Measurements from ENCODE around the gene MID1.

The MID1 gene, protein sequence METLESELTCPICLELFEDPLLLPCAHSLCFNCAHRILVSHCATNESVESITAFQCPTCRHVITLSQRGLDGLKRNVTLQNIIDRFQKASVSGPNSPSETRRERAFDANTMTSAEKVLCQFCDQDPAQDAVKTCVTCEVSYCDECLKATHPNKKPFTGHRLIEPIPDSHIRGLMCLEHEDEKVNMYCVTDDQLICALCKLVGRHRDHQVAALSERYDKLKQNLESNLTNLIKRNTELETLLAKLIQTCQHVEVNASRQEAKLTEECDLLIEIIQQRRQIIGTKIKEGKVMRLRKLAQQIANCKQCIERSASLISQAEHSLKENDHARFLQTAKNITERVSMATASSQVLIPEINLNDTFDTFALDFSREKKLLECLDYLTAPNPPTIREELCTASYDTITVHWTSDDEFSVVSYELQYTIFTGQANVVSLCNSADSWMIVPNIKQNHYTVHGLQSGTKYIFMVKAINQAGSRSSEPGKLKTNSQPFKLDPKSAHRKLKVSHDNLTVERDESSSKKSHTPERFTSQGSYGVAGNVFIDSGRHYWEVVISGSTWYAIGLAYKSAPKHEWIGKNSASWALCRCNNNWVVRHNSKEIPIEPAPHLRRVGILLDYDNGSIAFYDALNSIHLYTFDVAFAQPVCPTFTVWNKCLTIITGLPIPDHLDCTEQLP

GRCh38 chrX:10620121-10620699, at the start of gene MID1:
Gene MID1, minus strand, starts transcription at chrX:10620585. Its CDS starts 53,038 bp downstream, at chrX:10567547.
- no peak for DNase-seq (ENCODE audit: low spot score)

DNA sequence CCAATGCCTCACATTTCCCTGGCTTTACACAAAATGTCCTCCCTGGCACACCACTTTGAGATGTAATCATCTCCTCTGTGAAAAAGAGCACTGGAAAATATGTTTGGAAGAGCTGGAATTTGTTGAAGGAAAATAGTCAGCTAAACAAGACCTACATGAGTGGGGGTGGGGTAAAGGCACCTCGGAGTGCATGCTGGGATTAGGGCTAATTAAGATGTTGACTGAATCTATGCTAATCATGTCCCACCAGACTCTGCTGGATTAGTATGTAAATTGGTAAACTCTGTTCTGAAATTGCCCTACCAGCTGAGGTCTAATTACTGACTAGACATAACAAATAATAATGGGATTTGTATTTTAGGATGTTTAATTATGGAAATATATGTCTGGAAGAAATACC, 46.8 kb upstream of the MID1 start:
- DNase-seq (ENCODE audit: low spot score) = no peak

DNA sequence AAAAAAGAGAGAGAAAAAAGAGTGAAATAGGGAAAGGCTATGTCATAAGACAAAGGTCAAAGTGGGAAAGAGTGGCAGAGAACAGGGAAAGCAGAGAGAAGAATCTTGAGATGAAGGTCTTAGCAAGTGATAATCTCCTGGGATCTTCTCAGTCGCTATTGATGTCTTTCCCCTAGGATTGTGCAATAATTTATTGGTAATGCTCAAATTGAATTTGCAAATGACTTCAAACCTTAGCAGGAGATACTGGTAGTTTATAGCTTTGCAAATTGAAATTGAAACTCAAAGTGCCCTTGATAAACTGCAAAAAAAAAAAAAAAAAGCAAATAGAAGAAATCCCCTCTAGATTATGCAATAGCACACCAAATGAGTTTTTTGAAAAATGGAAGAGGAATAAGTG, 45.7 kb upstream of the MID1 start:
- DNase-seq (ENCODE audit: low spot score) = no peak

GRCh38 chrX:10665681-10666080, 45.3 kb upstream of the MID1 start:
- no peak for DNase-seq (ENCODE audit: low spot score)

DNA sequence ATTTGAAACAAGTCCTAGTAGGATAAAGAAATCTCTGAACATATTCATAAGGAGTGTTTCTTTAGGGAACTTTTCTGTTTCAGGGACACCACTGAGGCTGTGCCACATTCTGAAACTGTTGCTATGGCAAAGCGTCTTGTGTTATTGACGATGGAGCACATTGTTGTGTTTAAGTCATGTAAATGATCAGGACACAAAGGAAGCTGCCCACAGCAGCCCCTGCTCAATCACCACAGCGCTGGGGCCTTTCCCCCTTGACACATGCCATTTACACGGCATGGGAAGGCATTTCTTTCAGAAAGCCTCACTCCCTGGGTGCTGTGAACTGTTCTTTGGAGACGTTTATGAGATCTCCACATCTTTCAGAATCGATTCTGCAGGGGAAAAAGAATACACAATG, 39.8 kb upstream of the MID1 start:
- DNase-seq (ENCODE audit: low spot score) = no peak

- DNase-seq (ENCODE audit: low spot score) = no peak
Observed at GRCh38 chrX:10656214-10656613, 35.8 kb upstream of the MID1 start.

DNA sequence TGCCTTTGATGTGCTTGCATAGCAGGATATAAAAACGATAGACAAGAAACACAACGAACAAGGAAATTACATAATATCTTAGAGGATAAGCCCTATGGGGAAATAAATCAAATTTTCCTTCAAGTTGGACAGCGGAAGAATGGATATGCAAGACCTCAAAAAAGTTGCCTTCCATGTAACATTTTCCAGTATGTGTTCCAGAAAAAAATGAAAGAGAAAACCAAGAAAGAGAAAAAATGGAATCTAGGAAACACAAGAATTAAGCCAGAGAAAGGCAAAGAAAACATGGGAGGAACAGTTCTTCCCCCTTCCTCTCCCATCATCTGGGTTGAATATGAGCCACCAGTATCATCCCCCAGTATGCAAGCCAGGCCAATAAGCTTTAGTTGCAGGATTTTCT, 34.6 kb upstream of the MID1 start:
- no peak for DNase-seq (ENCODE audit: low spot score)

DNA sequence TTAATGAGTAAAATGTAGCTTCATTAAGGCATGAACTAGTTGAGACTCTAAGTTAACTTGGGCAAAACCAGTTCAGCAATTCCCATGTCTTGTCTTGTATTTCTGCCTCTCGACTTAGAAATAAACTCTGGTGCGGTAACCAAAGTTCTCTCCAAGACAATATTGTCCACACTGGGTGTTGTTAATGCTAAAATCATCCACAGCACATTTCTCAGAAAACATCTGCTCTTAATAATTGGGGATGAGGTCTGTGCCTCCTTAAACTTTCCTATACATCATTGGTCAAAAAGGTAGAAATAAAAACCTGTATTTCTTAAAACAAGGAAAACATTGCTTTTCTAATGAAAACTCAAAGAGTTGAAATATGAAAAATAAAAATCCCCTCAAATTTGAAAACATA, 32.9 kb upstream of the MID1 start:
- DNase-seq (ENCODE audit: low spot score) = no peak

GRCh38 chrX:10649265-10649664, 28.9 kb upstream of the MID1 start:
- DNase-seq (ENCODE audit: low spot score) = no peak

DNA sequence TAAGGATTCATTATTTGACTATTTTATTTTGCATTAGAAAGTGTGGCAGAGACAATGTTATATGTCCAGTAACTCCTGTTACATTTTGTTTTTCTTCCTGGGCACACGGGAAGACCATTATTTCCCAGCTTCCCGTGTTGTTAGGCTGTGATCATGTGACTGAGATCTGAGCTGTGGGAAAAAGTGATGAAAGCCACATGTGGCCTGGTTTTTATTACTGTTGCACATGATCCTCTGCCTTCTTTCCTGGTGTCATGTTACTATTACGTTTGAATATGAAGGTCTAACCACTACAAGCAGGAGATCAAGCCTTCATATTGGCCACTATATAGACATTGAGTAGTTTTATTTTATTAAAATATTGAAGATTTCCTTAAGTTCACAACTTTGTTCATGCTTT, 28.2 kb upstream of the MID1 start:
- no peak for DNase-seq (ENCODE audit: low spot score)

GRCh38 chrX:10636851-10637250, 16.5 kb upstream of the MID1 start:
- DNase-seq (ENCODE audit: low spot score) = no peak

DNA sequence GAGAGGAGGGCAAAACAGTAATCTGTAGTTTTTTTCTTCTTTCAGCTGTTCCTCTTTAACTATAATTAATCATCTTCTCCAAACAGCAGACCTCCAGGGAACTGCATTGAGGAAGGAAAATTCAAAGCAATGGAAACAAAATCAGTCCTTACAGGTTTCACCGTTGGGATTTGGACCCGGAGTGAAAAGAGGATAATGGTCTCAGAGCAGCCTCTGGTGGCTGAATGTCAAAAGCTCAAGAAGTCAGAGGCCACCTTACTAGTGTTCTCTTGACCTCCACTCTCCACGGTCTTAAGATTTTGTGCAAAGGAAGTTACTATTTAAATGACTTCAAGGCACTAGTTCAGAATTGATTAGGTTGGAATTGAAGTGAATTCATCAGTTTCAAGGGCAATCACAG, 16.0 kb upstream of the MID1 start:
- no peak for DNase-seq (ENCODE audit: low spot score)

GRCh38 chrX:10634392-10635161, 14.2 kb upstream of the MID1 start:
- DNase-seq (ENCODE audit: low spot score) = no peak

DNA sequence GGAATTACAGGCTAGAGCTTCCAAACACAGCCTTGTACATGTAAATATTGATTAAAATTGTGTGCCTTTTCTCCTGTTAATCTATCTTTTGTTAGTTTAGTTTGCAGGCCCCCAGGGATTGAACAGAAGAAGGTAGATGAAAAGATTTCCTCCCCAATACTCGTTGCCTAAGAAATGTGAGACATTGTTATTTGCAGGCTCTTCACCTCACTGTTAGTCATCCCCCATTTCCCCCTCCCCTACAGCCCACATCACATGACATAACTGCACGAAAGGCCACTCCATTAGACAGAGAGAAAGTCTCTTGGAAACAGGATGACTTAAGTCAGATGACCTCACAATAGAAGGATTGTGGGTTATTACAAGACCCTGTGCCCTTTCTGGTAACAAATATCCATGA, 13.3 kb upstream of the MID1 start:
- DNase-seq (ENCODE audit: low spot score) = no peak

DNA sequence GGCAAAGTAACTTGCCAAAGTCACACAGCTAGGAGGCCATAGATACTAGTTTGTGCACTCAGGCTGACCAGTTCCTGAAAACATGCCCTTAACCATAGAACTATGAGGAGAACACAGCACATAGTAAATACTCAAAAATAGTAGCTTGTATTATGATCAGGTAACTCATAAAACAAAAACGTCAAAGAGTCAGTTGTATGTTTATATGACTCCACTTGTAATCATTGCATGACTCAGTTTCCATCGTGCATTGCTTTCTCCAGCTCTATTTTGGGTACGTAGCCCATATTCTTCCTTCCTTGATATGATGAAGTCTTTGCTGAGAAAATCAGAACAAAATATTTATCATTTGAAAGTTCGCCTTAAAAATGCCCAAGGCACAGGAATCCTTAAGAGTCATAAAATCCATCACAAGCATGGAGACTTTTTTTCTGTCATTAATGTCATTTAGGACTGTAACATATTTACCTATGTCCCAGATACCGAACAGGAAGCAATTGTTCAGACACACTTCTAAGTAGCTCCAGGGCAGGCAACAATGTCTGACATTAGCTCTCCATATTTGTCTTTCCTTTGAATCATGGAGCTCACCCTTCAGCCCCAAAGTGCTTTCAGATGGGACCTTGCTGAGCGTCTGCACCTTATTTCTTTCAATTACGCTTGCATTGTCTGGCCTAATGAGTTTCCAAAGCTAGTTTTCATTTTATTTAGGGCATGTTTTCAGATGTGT, 11.2 kb upstream of the MID1 start:
- no peak for DNase-seq (ENCODE audit: low spot score)

GRCh38 chrX:10630320-10630719, 9.9 kb upstream of the MID1 start:
- DNase-seq (ENCODE audit: low spot score) = no peak

GRCh38 chrX:10629905-10630304, 9.5 kb upstream of the MID1 start:
- no peak for DNase-seq (ENCODE audit: low spot score)

DNA sequence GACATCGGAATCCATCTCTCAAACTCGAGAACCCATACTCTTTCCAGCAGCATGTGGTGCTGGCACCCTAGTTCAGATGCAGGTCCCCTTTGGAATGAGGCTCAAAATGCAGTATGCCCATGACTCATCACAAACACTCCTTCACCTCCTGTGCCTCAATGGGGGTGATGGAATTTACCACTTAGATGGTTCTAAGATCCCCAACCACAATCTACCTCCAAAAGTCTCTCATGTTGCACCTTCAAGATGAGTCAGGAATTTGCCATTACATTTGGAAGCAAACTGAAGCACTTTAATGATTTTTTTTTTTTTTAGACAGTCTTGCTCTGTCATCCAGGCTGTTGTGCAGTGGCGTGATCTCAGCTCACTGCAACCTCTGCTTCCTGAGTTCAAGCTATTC, 8.5 kb upstream of the MID1 start:
- DNase-seq (ENCODE audit: low spot score) = no peak

DNA sequence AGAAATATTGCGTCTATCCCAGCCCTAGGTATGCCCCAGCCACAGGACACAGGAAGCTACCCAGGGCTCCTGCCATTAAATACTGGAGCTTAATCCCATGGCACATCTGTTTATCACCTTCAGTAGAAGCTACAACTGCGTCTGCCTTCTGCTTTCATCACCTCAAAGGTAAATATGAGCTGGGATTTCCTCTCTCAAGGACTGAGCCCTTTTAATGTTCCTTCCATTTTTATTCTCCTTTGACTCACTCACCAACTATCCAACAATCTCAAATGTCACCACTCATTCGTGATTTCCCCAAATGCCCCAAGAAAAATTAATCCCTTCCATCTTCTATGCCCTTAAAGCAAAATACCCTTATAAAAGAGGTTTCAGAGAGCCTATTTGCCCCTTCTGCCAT, 1.8 kb upstream of the MID1 start:
- DNase-seq (ENCODE audit: low spot score) = no peak

DNA sequence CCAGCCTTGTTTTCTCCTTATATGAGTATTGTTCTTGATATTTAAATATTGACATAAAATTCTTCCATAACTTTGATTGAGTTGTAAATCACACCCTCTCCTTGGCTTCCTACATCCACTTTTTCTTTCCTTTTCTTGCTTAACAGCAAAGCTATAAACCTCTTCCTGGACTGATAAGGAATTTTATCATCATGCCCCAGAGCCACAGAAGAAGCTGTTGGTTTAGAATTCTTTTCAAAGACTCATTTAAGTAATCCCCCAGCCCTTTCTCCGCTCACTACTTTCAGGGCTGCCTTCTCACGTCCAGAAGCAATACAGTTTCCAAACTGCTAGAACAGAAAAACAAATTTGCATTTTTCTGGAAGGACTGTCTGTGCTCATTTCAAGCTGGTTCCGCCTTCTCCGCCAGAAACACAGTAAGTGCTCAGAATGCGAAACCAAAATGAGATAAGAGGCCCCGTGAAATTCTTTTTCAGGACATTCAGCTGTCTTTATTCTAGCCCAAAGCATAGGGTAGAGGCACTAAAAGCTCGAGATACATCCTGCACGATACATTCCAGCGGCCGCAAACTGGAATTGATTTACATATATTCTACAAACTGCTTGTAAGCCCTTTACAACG, 849 bp downstream of the MID1 start:
- DNase-seq (ENCODE audit: low spot score) = no peak

- DNase-seq (ENCODE audit: low spot score) = no peak
Observed at GRCh38 chrX:10618961-10619360, 1.4 kb downstream of the MID1 start.

DNA sequence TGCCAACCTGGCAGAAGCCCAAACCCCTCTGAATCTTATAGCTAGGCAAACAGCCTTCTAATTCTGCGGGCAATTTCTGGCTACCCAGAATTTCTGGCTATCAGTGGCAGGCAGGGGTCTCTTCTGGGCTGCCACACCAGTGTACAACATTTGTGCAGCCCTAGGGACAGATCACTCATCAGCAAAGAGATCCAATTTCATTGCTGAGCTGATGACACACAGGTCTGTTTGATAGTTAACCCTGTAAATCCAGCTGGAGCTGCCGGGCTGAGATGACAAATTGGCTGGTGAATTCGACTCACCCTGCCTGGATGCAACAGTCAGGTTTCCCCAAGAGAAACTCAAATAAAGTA, 2.4 kb downstream of the MID1 start:
- no peak for DNase-seq (ENCODE audit: low spot score)
